ENCODE results near the gene BEX1.
"Not testable (repeated sequence)": the region's sequence is repeated elsewhere in the genome, so short reads cannot be mapped to it uniquely, and the experiment has no call there.

BEX1 gene

DNA sequence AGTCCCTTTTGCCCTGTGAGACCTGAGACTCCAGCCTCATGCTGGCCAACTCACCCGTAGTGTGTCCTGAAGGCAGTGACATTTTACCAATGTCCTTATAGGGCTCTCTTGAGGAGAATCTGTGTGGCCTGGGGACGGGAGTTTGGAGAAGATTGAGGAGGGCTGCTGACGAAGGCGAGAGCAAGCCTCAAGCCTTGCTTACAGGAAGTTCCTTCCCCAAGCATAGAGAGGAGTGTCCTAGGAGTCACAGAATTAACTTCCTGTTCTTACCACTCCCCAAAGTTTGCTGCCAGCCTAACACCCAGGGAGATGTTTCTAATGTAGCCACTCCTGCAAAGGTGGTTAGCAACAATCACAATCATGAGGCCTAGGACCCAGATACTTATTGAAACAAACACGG lies 29.0 kb upstream of the BEX1 start, which contains the start of gene NXF3:
Gene NXF3, minus strand, starts transcription at position 202 of the 400 bp plus-strand sequence. Its CDS starts 120 bp downstream, at position 82.
- H3K36me3 ChIP-seq (ENCODE audit: control insufficient read depth in 5 of 5, insufficient read depth in 5 of 5, low read length in 5 of 5) = no peaks in the 10 kb centered on the region
- H3K4me1 ChIP-seq (ENCODE audit: control insufficient read depth in 5 of 5, insufficient read depth in 5 of 5, low read length in 5 of 5) = no peaks in the 10 kb centered on the region
- no peak within 1 kb of the TSS for H3K9ac ChIP-seq (ENCODE audit: low read length in 5 of 5)
- H3K9me3 ChIP-seq (ENCODE audit: control insufficient read depth in 5 of 5, low read length in 5 of 5) = no peaks in the 10 kb centered on the region
- peak within 1 kb of the TSS in 1 of 5 donors; percentile 16 for H3K4me3 ChIP-seq (ENCODE audit: low read depth in 1 of 5, low read length in 5 of 5)
- no peak within 1 kb of the TSS for H3K27ac ChIP-seq (ENCODE audit: low read depth, low read length)
- H3K27me3 ChIP-seq (ENCODE audit: control insufficient read depth in 5 of 5, insufficient read depth in 4 of 5, low read length in 5 of 5) = peaks cover 0 to 7% (median 0%) of the 10 kb centered on the region in 5 donors

GRCh38 chrX:103081051-103081450 lies 17.1 kb upstream of the BEX1 start:
- H3K9ac ChIP-seq (ENCODE audit: low read length in 5 of 5) = no peak overlapping the region
- H3K9me3 ChIP-seq (ENCODE audit: control insufficient read depth in 5 of 5, low read length in 5 of 5) = no peaks in the 10 kb centered on the region
- H3K27ac ChIP-seq (ENCODE audit: low read depth, low read length) = no peak overlapping the region
- H3K36me3 ChIP-seq (ENCODE audit: control insufficient read depth in 5 of 5, insufficient read depth in 5 of 5, low read length in 5 of 5) = no peaks in the 10 kb centered on the region
- no peak overlapping the region for H3K4me3 ChIP-seq (ENCODE audit: low read depth in 1 of 5, low read length in 5 of 5)
- no peaks in the 10 kb centered on the region for H3K4me1 ChIP-seq (ENCODE audit: control insufficient read depth in 5 of 5, insufficient read depth in 5 of 5, low read length in 5 of 5)
- peaks cover 8 to 34% (median 19%) of the 10 kb centered on the region in 5 donors for H3K27me3 ChIP-seq (ENCODE audit: control insufficient read depth in 5 of 5, insufficient read depth in 4 of 5, low read length in 5 of 5)

DNA sequence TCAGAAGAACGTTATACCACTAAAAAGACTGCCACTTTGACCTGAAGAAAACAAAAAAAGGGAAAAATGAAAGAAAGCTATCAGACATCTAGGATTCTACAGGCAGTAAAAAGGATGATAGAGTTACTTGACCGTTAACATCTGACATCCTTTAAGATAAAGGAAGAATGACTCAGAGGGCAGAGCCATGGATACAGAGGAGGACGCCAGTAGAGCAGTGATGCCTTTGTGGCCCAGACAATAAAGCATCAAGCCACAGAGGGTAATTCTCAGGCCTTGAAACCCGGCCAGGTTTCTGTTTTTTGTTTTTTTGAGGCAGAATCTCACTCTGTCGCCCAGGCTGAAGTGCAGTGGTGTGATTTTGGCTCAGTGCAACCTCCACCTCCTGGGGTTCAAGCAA lies 9.5 kb upstream of the BEX1 start:
- no peaks in the 10 kb centered on the region for H3K4me1 ChIP-seq (ENCODE audit: control insufficient read depth in 5 of 5, insufficient read depth in 5 of 5, low read length in 5 of 5)
- H3K36me3 ChIP-seq (ENCODE audit: control insufficient read depth in 5 of 5, insufficient read depth in 5 of 5, low read length in 5 of 5) = no peaks in the 10 kb centered on the region
- H3K9ac ChIP-seq (ENCODE audit: low read length in 5 of 5) = no peak overlapping the region
- H3K9me3 ChIP-seq (ENCODE audit: control insufficient read depth in 5 of 5, low read length in 5 of 5) = no peaks in the 10 kb centered on the region
- H3K27ac ChIP-seq (ENCODE audit: low read depth, low read length) = no peak overlapping the region
- H3K4me3 ChIP-seq (ENCODE audit: low read depth in 1 of 5, low read length in 5 of 5) = no peak overlapping the region
- H3K27me3 ChIP-seq (ENCODE audit: control insufficient read depth in 5 of 5, insufficient read depth in 4 of 5, low read length in 5 of 5) = peaks cover 0 to 5% (median 3%) of the 10 kb centered on the region in 5 donors

- H3K27ac ChIP-seq (ENCODE audit: low read depth, low read length) = no peak overlapping the region
- H3K27me3 ChIP-seq (ENCODE audit: control insufficient read depth in 5 of 5, insufficient read depth in 4 of 5, low read length in 5 of 5) = peaks cover 0 to 14% (median 4%) of the 10 kb centered on the region in 5 donors
These were observed 2.6 kb upstream of the BEX1 start for GRCh38 chrX:103066606-103067005.

GRCh38 chrX:103063191-103063845 lies 653 bp downstream of the BEX1 start:
- H3K27me3 ChIP-seq (ENCODE audit: control insufficient read depth in 5 of 5, insufficient read depth in 4 of 5, low read length in 5 of 5) = peaks cover 0 to 13% (median 4%) of the 10 kb centered on the region in 5 donors
- H3K9me3 ChIP-seq (ENCODE audit: control insufficient read depth in 5 of 5, low read length in 5 of 5) = peaks cover 0 to 3% (median 0%) of the 10 kb centered on the region in 5 donors
- peak overlapping the region in 2 of 5 donors; percentile 2 to 16 for H3K4me3 ChIP-seq (ENCODE audit: low read depth in 1 of 5, low read length in 5 of 5)
- no peak overlapping the region for H3K27ac ChIP-seq (ENCODE audit: low read depth, low read length)
- no peaks in the 10 kb centered on the region for H3K36me3 ChIP-seq (ENCODE audit: control insufficient read depth in 5 of 5, insufficient read depth in 5 of 5, low read length in 5 of 5)
- H3K9ac ChIP-seq (ENCODE audit: low read length in 5 of 5) = no peak overlapping the region
- peaks cover 0 to 3% (median 0%) of the 10 kb centered on the region in 5 donors for H3K4me1 ChIP-seq (ENCODE audit: control insufficient read depth in 5 of 5, insufficient read depth in 5 of 5, low read length in 5 of 5)

More at GRCh38 chrX:103066606-103067005, 2.6 kb upstream of the BEX1 start:
- H3K9ac ChIP-seq (ENCODE audit: low read length in 5 of 5) = no peak overlapping the region
- peaks cover 0 to 3% (median 0%) of the 10 kb centered on the region in 5 donors for H3K4me1 ChIP-seq (ENCODE audit: control insufficient read depth in 5 of 5, insufficient read depth in 5 of 5, low read length in 5 of 5)
- peaks cover 0 to 3% (median 0%) of the 10 kb centered on the region in 5 donors for H3K9me3 ChIP-seq (ENCODE audit: control insufficient read depth in 5 of 5, low read length in 5 of 5)
- no peaks in the 10 kb centered on the region for H3K36me3 ChIP-seq (ENCODE audit: control insufficient read depth in 5 of 5, insufficient read depth in 5 of 5, low read length in 5 of 5)
- no peak overlapping the region for H3K4me3 ChIP-seq (ENCODE audit: low read depth in 1 of 5, low read length in 5 of 5)

GRCh38 chrX:103061486-103061885 lies 2.5 kb downstream of the BEX1 start:
- peaks cover 0 to 3% (median 0%) of the 10 kb centered on the region in 5 donors for H3K4me1 ChIP-seq (ENCODE audit: control insufficient read depth in 5 of 5, insufficient read depth in 5 of 5, low read length in 5 of 5)

DNA sequence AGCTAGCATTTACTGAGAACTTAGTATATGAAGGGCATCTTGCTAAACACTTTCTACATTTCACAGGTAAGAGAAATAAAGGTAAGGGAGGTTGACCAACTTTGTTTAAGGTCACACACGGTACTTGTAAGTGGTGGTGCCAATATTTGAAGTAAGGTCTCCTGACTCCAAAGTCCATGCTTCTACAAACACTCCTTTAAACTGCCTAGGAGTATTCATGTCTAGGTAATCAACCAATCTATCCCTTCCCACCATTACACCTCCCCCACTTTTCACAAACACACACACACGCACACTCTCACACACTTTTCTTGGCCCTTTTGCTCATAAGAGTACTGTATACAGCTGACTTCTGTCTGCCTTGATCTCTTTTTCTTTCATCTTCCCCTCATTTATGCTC lies 7.1 kb downstream of the BEX1 start:
- peaks cover 0 to 2% (median 2%) of the 10 kb centered on the region in 5 donors for H3K27me3 ChIP-seq (ENCODE audit: control insufficient read depth in 5 of 5, insufficient read depth in 4 of 5, low read length in 5 of 5)
- no peaks in the 10 kb centered on the region for H3K36me3 ChIP-seq (ENCODE audit: control insufficient read depth in 5 of 5, insufficient read depth in 5 of 5, low read length in 5 of 5)

More at GRCh38 chrX:103061486-103061885, 2.5 kb downstream of the BEX1 start:
- no peak overlapping the region for H3K4me3 ChIP-seq (ENCODE audit: low read depth in 1 of 5, low read length in 5 of 5)
- peaks cover 0 to 12% (median 4%) of the 10 kb centered on the region in 5 donors for H3K27me3 ChIP-seq (ENCODE audit: control insufficient read depth in 5 of 5, insufficient read depth in 4 of 5, low read length in 5 of 5)
- no peaks in the 10 kb centered on the region for H3K36me3 ChIP-seq (ENCODE audit: control insufficient read depth in 5 of 5, insufficient read depth in 5 of 5, low read length in 5 of 5)
- no peak overlapping the region for H3K9ac ChIP-seq (ENCODE audit: low read length in 5 of 5)
- no peak overlapping the region for H3K27ac ChIP-seq (ENCODE audit: low read depth, low read length)
- H3K9me3 ChIP-seq (ENCODE audit: control insufficient read depth in 5 of 5, low read length in 5 of 5) = peaks cover 0 to 3% (median 0%) of the 10 kb centered on the region in 5 donors

GRCh38 chrX:103052625-103053024 lies 11.3 kb downstream of the BEX1 start:
- Histone ChIP-seq H3K9me3 (ENCODE audit: control insufficient read depth in 5 of 5, low read length in 5 of 5) (no peaks in the 10 kb centered on the region), H3K4me3 (ENCODE audit: low read depth in 1 of 5, low read length in 5 of 5) (no peak overlapping the region), H3K27ac (ENCODE audit: low read depth, low read length) (no peak overlapping the region)

More for the DNA sequence above, 7.1 kb downstream of the BEX1 start:
- Histone ChIP-seq H3K9me3 (ENCODE audit: control insufficient read depth in 5 of 5, low read length in 5 of 5) (peaks cover 0 to 3% (median 0%) of the 10 kb centered on the region in 5 donors), H3K4me1 (ENCODE audit: control insufficient read depth in 5 of 5, insufficient read depth in 5 of 5, low read length in 5 of 5) (no peaks in the 10 kb centered on the region), H3K4me3 (ENCODE audit: low read depth in 1 of 5, low read length in 5 of 5) (no peak overlapping the region), H3K27ac (ENCODE audit: low read depth, low read length) (no peak overlapping the region), H3K9ac (ENCODE audit: low read length in 5 of 5) (no peak overlapping the region)

DNA sequence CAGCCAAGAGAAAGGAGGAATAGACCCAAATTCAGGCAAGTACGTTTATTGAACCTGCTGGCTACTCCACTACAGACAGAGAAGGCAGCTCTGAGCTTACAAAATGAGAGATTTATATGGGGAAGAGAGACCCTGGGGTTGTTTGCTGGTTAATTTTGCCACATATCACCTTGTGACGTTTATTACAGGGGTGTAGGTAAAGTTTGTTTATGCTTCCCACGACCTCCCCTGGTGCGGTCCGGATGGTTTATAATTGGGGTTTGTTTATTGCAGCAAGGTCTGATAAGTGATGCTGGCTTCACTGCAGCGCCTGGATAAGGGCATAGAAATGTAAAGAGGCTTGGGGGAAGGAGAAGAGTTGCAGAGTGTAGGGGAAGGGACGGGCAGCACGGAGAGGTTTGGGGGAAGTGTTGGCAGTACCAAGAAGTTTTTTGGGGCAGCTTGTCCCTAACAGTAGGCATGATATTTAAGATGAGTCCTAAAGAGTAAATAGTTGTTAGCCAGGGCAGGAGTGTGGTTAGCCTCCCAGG lies 12.6 kb downstream of the BEX1 start:
- Histone ChIP-seq H3K4me1 (ENCODE audit: control insufficient read depth in 5 of 5, insufficient read depth in 5 of 5, low read length in 5 of 5) (no peaks in the 10 kb centered on the region), H3K27ac (ENCODE audit: low read depth, low read length) (no peak overlapping the region), H3K9me3 (ENCODE audit: control insufficient read depth in 5 of 5, low read length in 5 of 5) (peaks cover 0 to 8% (median 4%) of the 10 kb centered on the region in 5 donors), H3K4me3 (ENCODE audit: low read depth in 1 of 5, low read length in 5 of 5) (no peak overlapping the region), H3K9ac (ENCODE audit: low read length in 5 of 5) (no peak overlapping the region), H3K36me3 (ENCODE audit: control insufficient read depth in 5 of 5, insufficient read depth in 5 of 5, low read length in 5 of 5) (no peaks in the 10 kb centered on the region), H3K27me3 (ENCODE audit: control insufficient read depth in 5 of 5, insufficient read depth in 4 of 5, low read length in 5 of 5) (peaks cover 2 to 8% (median 7%) of the 10 kb centered on the region in 5 donors)

More at GRCh38 chrX:103052625-103053024, 11.3 kb downstream of the BEX1 start:
- no peak overlapping the region for H3K9ac ChIP-seq (ENCODE audit: low read length in 5 of 5)
- peaks cover 2 to 8% (median 7%) of the 10 kb centered on the region in 5 donors for H3K27me3 ChIP-seq (ENCODE audit: control insufficient read depth in 5 of 5, insufficient read depth in 4 of 5, low read length in 5 of 5)
- no peaks in the 10 kb centered on the region for H3K36me3 ChIP-seq (ENCODE audit: control insufficient read depth in 5 of 5, insufficient read depth in 5 of 5, low read length in 5 of 5)
- no peaks in the 10 kb centered on the region for H3K4me1 ChIP-seq (ENCODE audit: control insufficient read depth in 5 of 5, insufficient read depth in 5 of 5, low read length in 5 of 5)

GRCh38 chrX:103033371-103033770 lies 30.6 kb downstream of the BEX1 start:
- H3K27ac ChIP-seq (ENCODE audit: low read depth, low read length); H3K4me3 ChIP-seq (ENCODE audit: low read depth in 1 of 5, low read length in 5 of 5); H3K9ac ChIP-seq (ENCODE audit: low read length in 5 of 5); H3K9me3 ChIP-seq (ENCODE audit: control insufficient read depth in 5 of 5, low read length in 5 of 5); H3K27me3 ChIP-seq (ENCODE audit: control insufficient read depth in 5 of 5, insufficient read depth in 4 of 5, low read length in 5 of 5); H3K4me1 ChIP-seq (ENCODE audit: control insufficient read depth in 5 of 5, insufficient read depth in 5 of 5, low read length in 5 of 5); H3K36me3 ChIP-seq (ENCODE audit: control insufficient read depth in 5 of 5, insufficient read depth in 5 of 5, low read length in 5 of 5): not testable (repeated sequence)
